ENCODE measurements around the gene PPFIA1.

DNA sequence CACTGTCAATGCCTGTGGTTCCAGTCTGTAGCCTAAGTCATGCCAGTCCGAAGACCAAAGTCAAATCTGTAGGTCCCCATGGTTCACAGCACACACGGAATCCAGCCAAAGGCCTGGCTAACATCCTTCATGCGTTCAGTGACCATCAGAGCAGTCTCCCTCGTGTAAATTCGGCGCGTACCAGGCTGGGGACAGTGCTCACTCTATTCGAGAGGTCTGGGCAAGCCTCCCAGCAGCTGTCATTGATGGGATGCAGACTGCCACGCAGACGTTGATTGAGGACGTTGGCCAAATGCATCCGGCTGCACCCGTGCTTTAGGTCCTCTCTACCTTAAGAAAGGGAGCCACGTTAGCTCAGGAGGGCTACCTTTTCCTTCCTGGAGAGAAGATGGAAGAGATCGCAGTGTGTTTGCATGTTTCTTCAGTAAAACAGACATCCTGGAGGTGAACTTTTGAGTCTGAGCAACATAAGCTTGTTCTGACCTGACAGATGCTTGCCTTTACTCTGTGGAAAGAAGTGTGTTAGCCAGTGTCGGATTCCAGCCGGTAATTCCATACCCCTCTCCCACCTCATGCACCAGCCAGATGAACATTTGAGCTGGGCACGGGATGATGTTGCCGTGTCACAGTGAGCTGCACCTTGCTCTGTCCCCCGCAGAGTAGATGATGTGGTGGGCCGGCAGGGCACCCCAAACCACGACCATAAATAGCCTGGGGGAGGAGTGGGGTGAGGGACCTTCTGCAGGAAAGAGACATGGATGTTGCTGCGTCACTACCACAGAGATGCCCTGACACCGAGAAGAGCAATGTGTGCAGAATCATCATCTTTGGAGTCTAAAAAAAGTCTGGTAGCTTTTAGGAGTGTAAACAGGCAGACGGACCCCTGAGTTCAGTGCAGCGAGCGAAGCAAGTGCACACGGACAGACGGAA lies 140.1 kb downstream of the PPFIA1 start:
- no peak for TF ChIP-seq FOXK2 (IDR thresholded peaks at IDR 0.05)
- no peak for TF ChIP-seq FOXM1 (IDR thresholded peaks at IDR 0.05; ENCODE audit: borderline replicate concordance)
- TF ChIP-seq ZNF384 (IDR thresholded peaks at IDR 0.05) = no peak
- no peak for TF ChIP-seq TARDBP (IDR thresholded peaks at IDR 0.05)
- TF ChIP-seq SP1 (IDR thresholded peaks at IDR 0.05) = no peak

Data from HEK293T (cell line).